GM12874 (cell line): Measurements from ENCODE around the gene CDCP1.

Experiments used
- CTCF ChIP-seq: IDR thresholded peaks from 2 replicates; pipeline ENCODE4 v1.5.1; 2011; ENCODE audit warnings: low read depth, mild to moderate bottlenecking, control low read depth, low read length, moderate library complexity; ENCODE audit not compliant: insufficient read depth

CDCP1 gene

GRCh38 chr3:45169125-45169904 is 23.1 kb upstream of the CDCP1 start:
- TF ChIP-seq CTCF = no peak

GRCh38 chr3:45168451-45168850 is 22.3 kb upstream of the CDCP1 start:
- TF ChIP-seq CTCF = no peak

- no peak for TF ChIP-seq CTCF
These were observed 21.1 kb upstream of the CDCP1 start for GRCh38 chr3:45167011-45167911.

- TF ChIP-seq CTCF = no peak
These were observed 20.2 kb upstream of the CDCP1 start for GRCh38 chr3:45166321-45166879.

GRCh38 chr3:45165497-45166283 is 19.5 kb upstream of the CDCP1 start:
- no peak for TF ChIP-seq CTCF

- TF ChIP-seq CTCF = no peak
These were observed 17.9 kb upstream of the CDCP1 start for GRCh38 chr3:45164056-45164455.
